Measurements from ENCODE around the gene PRRT2. TPM values are rescaled to one million over a fixed set of nuclear protein-coding genes. Genes with fewer than 3 reads are reported as not detected.
"Not testable (repeated sequence)": the region's sequence is repeated elsewhere in the genome, so short reads cannot be mapped to it uniquely, and the experiment has no call there.

PRRT2 gene
- total RNA-seq, 1 experiment from 2014 or later, result 1.8 TPM

DNA sequence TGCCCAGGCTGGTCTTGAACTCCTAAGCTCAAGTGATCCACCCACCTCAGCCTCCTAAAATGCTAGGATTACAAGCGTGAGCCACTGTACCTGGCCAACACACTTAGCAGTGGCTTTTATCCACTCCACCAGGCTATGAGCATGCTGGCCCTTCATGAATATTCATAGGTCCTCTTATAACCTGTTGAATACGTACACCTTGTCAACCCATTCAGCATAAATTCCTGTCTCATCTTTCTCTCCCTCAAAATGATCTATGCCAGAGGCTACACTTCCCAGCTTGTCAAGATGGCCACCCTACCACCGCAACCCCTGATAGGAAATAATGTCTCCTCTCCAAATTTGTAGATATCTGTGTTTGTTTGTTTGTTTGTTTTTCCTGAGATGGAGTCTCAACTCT, 44.9 kb upstream of the PRRT2 start:
- H3K27me3 Mint-ChIP-seq (ENCODE audit: unreplicated experiment), result no peaks in the 10 kb centered on the region
- CTCF ChIA-PET, result no interaction called here
- H3K9me3 Mint-ChIP-seq (ENCODE audit: low read depth, unreplicated experiment), result no peaks in the 10 kb centered on the region
- no TSS peak for BruUV-seq (replicated peaks)
- intact Hi-C loops (cut with micrococcal nuclease; ENCODE audit: unreplicated experiment), result no loop called here
- DNase-seq, result no peak
- TF ChIP-seq, protein P1, sequence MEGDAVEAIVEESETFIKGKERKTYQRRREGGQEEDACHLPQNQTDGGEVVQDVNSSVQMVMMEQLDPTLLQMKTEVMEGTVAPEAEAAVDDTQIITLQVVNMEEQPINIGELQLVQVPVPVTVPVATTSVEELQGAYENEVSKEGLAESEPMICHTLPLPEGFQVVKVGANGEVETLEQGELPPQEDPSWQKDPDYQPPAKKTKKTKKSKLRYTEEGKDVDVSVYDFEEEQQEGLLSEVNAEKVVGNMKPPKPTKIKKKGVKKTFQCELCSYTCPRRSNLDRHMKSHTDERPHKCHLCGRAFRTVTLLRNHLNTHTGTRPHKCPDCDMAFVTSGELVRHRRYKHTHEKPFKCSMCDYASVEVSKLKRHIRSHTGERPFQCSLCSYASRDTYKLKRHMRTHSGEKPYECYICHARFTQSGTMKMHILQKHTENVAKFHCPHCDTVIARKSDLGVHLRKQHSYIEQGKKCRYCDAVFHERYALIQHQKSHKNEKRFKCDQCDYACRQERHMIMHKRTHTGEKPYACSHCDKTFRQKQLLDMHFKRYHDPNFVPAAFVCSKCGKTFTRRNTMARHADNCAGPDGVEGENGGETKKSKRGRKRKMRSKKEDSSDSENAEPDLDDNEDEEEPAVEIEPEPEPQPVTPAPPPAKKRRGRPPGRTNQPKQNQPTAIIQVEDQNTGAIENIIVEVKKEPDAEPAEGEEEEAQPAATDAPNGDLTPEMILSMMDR (IDR thresholded peaks at IDR 0.05; ENCODE audit: unreplicated experiment), result no peak
- H3K4me1 Mint-ChIP-seq (ENCODE audit: low read depth, unreplicated experiment), result peaks cover 28% of the 10 kb centered on the region
- H3K27ac Mint-ChIP-seq (ENCODE audit: unreplicated experiment), result no peak overlapping the region
- no peak overlapping the region for H3K4me3 Mint-ChIP-seq (ENCODE audit: low read depth, unreplicated experiment)
- peaks cover 16% of the 10 kb centered on the region for H3K36me3 Mint-ChIP-seq (ENCODE audit: insufficient read depth, unreplicated experiment)

DNA sequence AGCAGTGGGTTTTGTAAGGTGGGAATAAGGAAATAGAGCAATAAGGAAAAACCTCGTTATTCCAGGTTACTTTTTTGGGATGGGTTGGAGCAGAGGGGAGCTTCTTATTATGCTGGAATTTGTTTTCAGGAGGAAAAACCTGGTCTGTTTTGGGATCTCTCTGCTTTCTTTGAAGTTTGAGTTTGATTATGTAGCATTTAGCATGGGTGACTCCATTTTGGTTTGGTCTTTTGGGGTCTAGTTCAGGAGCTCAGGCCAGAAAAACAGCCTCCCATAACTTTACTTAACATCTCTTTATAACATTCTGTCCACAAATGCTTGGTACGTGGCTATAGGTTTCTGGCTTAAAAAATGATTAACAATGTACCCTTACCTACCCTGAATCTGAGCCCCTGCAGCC, 42.5 kb upstream of the PRRT2 start:
- no peaks in the 10 kb centered on the region for H3K27me3 Mint-ChIP-seq (ENCODE audit: unreplicated experiment)
- H3K4me1 Mint-ChIP-seq (ENCODE audit: low read depth, unreplicated experiment), result peaks cover 28% of the 10 kb centered on the region
- intact Hi-C loops (cut with micrococcal nuclease; ENCODE audit: unreplicated experiment), result no loop called here
- peaks cover 11% of the 10 kb centered on the region for H3K36me3 Mint-ChIP-seq (ENCODE audit: insufficient read depth, unreplicated experiment)
- CTCF ChIA-PET, result no interaction called here
- H3K9me3 Mint-ChIP-seq (ENCODE audit: low read depth, unreplicated experiment), result no peaks in the 10 kb centered on the region
- H3K4me3 Mint-ChIP-seq (ENCODE audit: low read depth, unreplicated experiment), result no peak overlapping the region
- BruUV-seq (replicated peaks), result no TSS peak
- DNase-seq, result no peak
- no peak overlapping the region for H3K27ac Mint-ChIP-seq (ENCODE audit: unreplicated experiment)
- TF ChIP-seq, protein P1 (IDR thresholded peaks at IDR 0.05; ENCODE audit: unreplicated experiment), result no peak

DNA sequence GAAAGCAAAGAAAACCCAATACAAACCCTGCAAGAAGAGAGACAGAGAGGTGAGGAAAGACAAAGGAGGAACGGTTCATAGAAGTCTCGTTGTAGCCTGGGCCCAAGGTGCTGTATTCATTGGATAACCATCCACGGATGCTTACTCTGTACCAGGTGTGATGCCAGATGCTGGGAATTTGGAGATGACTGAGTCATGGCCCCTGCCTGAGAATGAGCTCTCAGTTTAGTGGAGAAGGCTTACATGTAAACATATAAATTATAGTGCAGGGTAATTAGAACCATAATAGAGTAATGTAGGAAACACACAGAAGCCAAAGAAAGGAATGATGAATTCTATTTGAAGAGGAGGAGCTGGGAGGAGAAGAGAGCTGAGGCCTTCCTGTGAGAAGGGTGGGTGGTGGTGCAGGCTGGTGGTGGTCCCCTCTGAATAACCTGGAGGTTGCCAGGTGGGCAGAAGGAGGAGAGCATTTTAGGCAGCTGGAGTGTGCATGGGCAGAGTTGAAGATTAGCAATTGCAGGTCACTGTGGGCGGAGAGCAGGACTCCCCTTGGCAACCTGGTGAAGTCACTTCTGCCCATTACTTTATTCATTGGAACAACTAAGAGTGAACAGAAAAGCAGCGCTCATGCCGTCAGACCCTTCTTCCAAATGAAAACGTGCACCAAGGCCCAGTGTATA, 41.6 kb upstream of the PRRT2 start:
- TF ChIP-seq, protein P1 (IDR thresholded peaks at IDR 0.05; ENCODE audit: unreplicated experiment), result no peak
- Mint-ChIP-seq H3K27me3 (ENCODE audit: unreplicated experiment) (no peaks in the 10 kb centered on the region), H3K27ac (ENCODE audit: unreplicated experiment) (no peak overlapping the region)

DNA sequence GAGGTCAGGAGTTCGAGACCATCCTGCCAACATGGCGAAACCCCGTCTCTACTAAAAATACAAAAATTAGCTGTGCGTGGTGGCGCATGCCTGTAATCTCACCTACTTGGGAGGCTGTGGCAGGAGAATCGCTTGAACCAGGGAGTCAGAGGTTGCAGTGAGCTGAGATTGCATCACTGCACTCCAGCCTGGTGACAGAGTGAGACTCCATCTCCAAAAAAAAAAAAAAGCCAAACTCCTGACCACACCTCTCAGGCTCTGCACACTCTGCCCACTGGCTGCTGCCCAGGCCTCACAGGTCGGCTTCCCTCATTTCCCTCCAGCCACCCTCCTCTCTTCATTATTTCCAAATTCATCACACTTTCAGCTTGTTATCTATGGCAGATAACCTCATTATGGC, 39.7 kb upstream of the PRRT2 start:
- H3K36me3 Mint-ChIP-seq (ENCODE audit: insufficient read depth, unreplicated experiment); BruUV-seq (replicated peaks); H3K27me3 Mint-ChIP-seq (ENCODE audit: unreplicated experiment); H3K27ac Mint-ChIP-seq (ENCODE audit: unreplicated experiment); H3K9me3 Mint-ChIP-seq (ENCODE audit: low read depth, unreplicated experiment); DNase-seq; H3K4me3 Mint-ChIP-seq (ENCODE audit: low read depth, unreplicated experiment); intact Hi-C loops (cut with micrococcal nuclease; ENCODE audit: unreplicated experiment): not testable (repeated sequence)
- CTCF ChIA-PET, result interaction anchor here (0.6 to 0.7 kb wide), 2 partner anchors 115 to 558 kb away, joined by 3 to 6 read pairs; no protein-coding TSS in a partner anchor
- peaks cover 20% of the 10 kb centered on the region for H3K4me1 Mint-ChIP-seq (ENCODE audit: low read depth, unreplicated experiment)

More for the DNA sequence above, 41.6 kb upstream of the PRRT2 start:
- no peaks in the 10 kb centered on the region for H3K9me3 Mint-ChIP-seq (ENCODE audit: low read depth, unreplicated experiment)
- H3K4me1 Mint-ChIP-seq (ENCODE audit: low read depth, unreplicated experiment), result peaks cover 26% of the 10 kb centered on the region
- no peak overlapping the region for H3K4me3 Mint-ChIP-seq (ENCODE audit: low read depth, unreplicated experiment)
- CTCF ChIA-PET, result no interaction called here
- H3K36me3 Mint-ChIP-seq (ENCODE audit: insufficient read depth, unreplicated experiment), result peaks cover 7% of the 10 kb centered on the region
- DNase-seq, result no peak
- intact Hi-C loops (cut with micrococcal nuclease; ENCODE audit: unreplicated experiment), result no loop called here
- no TSS peak for BruUV-seq (replicated peaks)

DNA sequence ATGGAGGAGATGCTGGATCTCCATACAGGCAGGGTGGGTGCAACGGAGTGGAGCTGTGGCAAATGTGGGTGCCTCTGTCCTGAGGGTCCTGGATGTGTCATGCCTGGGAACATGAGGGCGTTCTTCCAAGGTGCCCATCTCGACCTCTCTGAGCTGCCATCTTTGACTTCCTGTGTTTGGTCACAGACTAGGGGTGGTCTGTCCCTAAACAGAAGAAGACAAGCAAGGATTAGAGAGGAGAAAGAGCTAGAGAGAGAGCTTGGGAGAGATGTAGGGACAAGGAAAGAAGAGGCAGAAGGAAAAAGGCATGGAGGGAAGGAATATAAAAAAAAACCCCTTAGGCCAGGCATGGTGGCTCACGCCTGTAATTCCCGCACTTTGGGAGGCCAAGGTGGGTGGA, 37.3 kb upstream of the PRRT2 start:
- DNase-seq, result no peak
- no TSS peak for BruUV-seq (replicated peaks)
- TF ChIP-seq, protein P1 (IDR thresholded peaks at IDR 0.05; ENCODE audit: unreplicated experiment), result no peak
- Mint-ChIP-seq H3K27me3 (ENCODE audit: unreplicated experiment) (peaks cover 14% of the 10 kb centered on the region), H3K9me3 (ENCODE audit: low read depth, unreplicated experiment) (no peaks in the 10 kb centered on the region), H3K36me3 (ENCODE audit: insufficient read depth, unreplicated experiment) (no peaks in the 10 kb centered on the region), H3K27ac (ENCODE audit: unreplicated experiment) (no peak overlapping the region), H3K4me3 (ENCODE audit: low read depth, unreplicated experiment) (no peak overlapping the region), H3K4me1 (ENCODE audit: low read depth, unreplicated experiment) (peaks cover 30% of the 10 kb centered on the region)
- intact Hi-C loops (cut with micrococcal nuclease; ENCODE audit: unreplicated experiment), result no loop called here
- CTCF ChIA-PET, result interaction anchor here (0.6 to 0.7 kb wide), 2 partner anchors 19 to 72 kb away, joined by 3 read pairs; no protein-coding TSS in a partner anchor
